NT2/D1 (cell line): Measurements from ENCODE around the gene CD93.

ENCODE experiments used
- YY1 ChIP-seq: IDR thresholded peaks from 2 replicates; pipeline ENCODE4 v1.6.1; 2011; ENCODE audit not compliant: insufficient read length, insufficient read depth
- ZNF274 ChIP-seq: IDR thresholded peaks from 2 replicates; pipeline ENCODE4 v1.6.1; 2011; ENCODE audit warnings: mild to moderate bottlenecking, low read depth, low read length

DNA sequence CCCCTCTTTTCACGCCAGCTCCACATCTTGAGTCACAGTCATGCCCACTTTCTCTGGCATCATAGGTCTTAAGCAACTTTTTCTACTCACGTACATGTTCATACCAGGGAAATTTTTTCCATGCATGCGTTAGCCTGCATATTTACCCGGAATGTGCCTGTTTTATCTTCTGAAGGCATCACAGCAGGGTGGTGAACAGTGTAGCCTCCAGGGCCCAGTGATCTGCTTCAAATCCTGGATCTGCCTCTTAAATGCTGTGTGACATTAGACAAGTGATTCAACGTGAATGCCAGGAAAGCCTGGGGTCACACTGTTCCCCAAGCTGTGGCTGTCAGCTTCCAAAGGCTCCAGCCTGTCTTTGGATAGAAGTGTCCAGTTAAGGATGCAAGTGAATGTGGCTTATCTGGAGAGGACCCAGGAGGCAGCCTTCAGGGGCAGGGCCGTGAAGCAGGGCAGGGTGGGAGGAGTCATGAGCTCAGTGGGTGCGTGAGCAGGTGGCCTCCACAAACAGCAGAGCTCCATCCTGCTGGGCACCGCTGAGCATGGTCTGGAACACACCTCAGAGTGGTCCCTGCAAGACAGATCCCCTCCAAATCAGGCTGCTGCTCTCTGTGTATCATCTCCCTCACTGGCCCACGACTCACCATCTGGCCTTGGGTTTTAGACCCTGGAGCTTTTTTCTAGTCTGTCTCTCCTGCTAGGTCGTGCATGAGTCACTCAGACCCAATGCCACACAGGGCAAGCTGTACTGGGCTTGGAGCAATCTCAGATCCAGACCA lies 30.4 kb upstream of the CD93 start:
- no peak for TF ChIP-seq ZNF274
- no peak for TF ChIP-seq YY1
